Skin of body (tissue), 3 donors: Measurements from ENCODE around the gene FGA. TPM values are rescaled to one million over a fixed set of nuclear protein-coding genes. Genes with fewer than 3 reads are reported as not detected.

Experiments used
- DNase-seq: peaks from one replicate; lab custom pipeline; 2025; lab: John Stamatoyannopoulos, UW
- small RNA-seq: library from RNA; depleted of rRNA; stranded (forward); fragments of <200 nt; gene quantifications from one replicate; pipeline ENCODE3, GENCODE V24; 2014; ENCODE audit warnings: low replicate concordance
- total RNA-seq: library from RNA; depleted of rRNA; stranded (reverse); fragments of >200 nt; gene quantifications from one replicate; pipeline ENCODE4 v1.2.3, GENCODE V29; 2014

FGA gene
- total RNA-seq, 1 donor from 2014 or later: not detected

DNA sequence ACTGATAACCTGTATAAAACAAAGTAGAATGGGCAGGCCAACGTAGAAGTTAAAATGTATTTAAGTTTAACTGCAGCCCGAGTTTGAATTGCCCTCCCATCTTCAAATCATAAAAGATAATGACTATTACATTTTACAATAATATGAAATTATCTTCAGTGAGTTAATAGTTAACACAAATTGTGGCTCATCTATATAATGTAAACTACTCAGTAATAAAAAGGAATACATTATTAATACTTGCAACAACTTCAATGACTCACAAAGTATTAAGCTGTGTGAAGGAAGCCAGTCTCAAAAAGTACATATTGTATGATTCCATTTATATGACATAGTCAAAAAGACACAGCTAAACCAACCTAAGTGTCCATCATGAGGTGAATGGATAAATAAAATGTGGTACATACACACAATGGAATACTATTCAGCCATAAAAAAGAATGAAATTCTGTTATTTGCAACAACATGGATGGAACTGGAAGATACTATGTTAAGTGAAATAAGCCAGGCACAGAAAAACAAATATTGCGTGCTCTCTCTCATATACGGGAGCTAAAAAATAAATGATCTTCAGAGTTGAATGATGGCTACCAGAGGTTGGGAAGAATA, 48.2 kb downstream of the FGA start:
- DNase-seq: no peak

Small RNAs within 50 kb of the gene (small RNA-seq; reads per million reads assigned to genes)
- gene RNU6-1285P: not detected

Other genes with a start within 250 kb of the FGA start
- 17.7 TPM for gene DCHS2, start 98.9 kb downstream of the FGA start, total RNA-seq
- gene PLRG1, start 40.3 kb downstream of the FGA start, total RNA-seq: 47.2 TPM
- gene FGB, start 27.7 kb downstream of the FGA start, total RNA-seq: not detected
- not detected for gene FGG, start 21.9 kb upstream of the FGA start, total RNA-seq
- not detected for gene LRAT, start 153.3 kb upstream of the FGA start, total RNA-seq
- gene RBM46, start 190.5 kb upstream of the FGA start, total RNA-seq: not detected